HepG2 (cell line): ENCODE data around the gene C13orf46. TPM values are rescaled to one million over a fixed set of nuclear protein-coding genes. Genes with fewer than 3 reads are reported as not detected.

Experiments used
- ATAC-seq: fragments of 200-7000 bp; cut with Tn5 transposase; 3 replicates; pipeline ENCODE4 v1.9.1; 2020; ENCODE audit warnings: mild to moderate bottlenecking, moderate library complexity
- BruUV-seq: library from RNA; stranded (reverse); fragments of 400-500 nt; replicated peaks from 2 replicates; lab custom pipeline; 2021; lab: Mats Ljungman, UMichigan
- CTCF ChIA-PET: fragments of 300-600 bp; formaldehyde crosslinking; extraction: SDS; loops from one replicate; lab custom pipeline; 2021; ENCODE audit warnings: low total read pairs, inconsistent platforms, low intra/inter-chr PET ratio; lab: Yijun Ruan, JAX
- POLR2A ChIA-PET: fragments of 350-600 bp; sonication (Branson Sonifier 250); formaldehyde crosslinking; loops from one replicate; lab custom pipeline; 2020; ENCODE audit warnings: antibody characterized with exemption, inconsistent platforms; lab: Yijun Ruan, JAX
- DNase-seq: peaks from one replicate; pipeline ENCODE4 v3.0.0-alpha.2; 2015; ENCODE audit warnings: low spot score
- FAIRE-seq: peaks from 3 replicates; lab custom pipeline; 2011; peaks lifted over from hg19 to GRCh38; lab: Jason Lieb, UNC
- H2AFZ ChIP-seq: one replicate; pipeline ENCODE4 v1.6.1; 2011; ENCODE audit warnings: low read length, inconsistent platforms
- H3K27ac ChIP-seq: fragments of 300-600 bp; 3 replicates; pipeline ENCODE4 v1.8.0; 2011; ENCODE audit warnings: mixed run types, mild to moderate bottlenecking, mixed read lengths, low read length, inconsistent platforms; ENCODE audit not compliant: insufficient read depth; ENCODE audit errors: extremely low read length
- H3K27me3 ChIP-seq, 2 experiments: fragments of 200-600 bp in 1 of 2; 2 replicates in 1 of 2; 3 replicates in 1 of 2; pipeline versions ENCODE4 v1.6.0 to v1.8.0; 2011; ENCODE audit warnings: low read length in 2 of 2, mild to moderate bottlenecking in 2 of 2, moderate library complexity in 2 of 2, inconsistent platforms in 1 of 2; ENCODE audit not compliant: insufficient read depth in 2 of 2, control insufficient read depth in 1 of 2
- H3K36me3 ChIP-seq, 2 experiments: fragments of 200-600 bp in 1 of 2; replicated peaks in 1 of 2; 2 replicates in 1 of 2; 3 replicates in 1 of 2; pipeline versions ENCODE4 v1.5.1 to v1.8.0; 2011; ENCODE audit warnings: low read length in 2 of 2, inconsistent platforms in 1 of 2; ENCODE audit not compliant: insufficient read depth in 2 of 2, control insufficient read depth in 1 of 2
- H3K4me1 ChIP-seq: 2 replicates; pipeline ENCODE4 v1.5.1; 2012; ENCODE audit warnings: low read length, inconsistent platforms; ENCODE audit not compliant: insufficient read depth
- H3K4me2 ChIP-seq: 2 replicates; pipeline ENCODE4 v1.6.0; 2011; ENCODE audit warnings: low read depth, low read length, inconsistent platforms
- H3K4me3 ChIP-seq, 3 experiments: fragments of 200-600 bp in 1 of 3; sonication (generic), shearing (Covaris generic) in 1 of 3; replicated peaks in 1 of 3; 2 replicates each; pipeline ENCODE4 v1.5.1; 2011 to 2016; ENCODE audit warnings: low read length in 3 of 3, inconsistent platforms in 2 of 3, low read depth in 2 of 3, mild to moderate bottlenecking in 2 of 3, control low read depth in 1 of 3, mixed read lengths in 1 of 3; ENCODE audit not compliant: insufficient read depth in 1 of 3
- H3K79me2 ChIP-seq: one replicate; pipeline ENCODE4 v1.6.1; 2011; ENCODE audit warnings: low read length, inconsistent platforms; ENCODE audit not compliant: insufficient read depth
- H3K9ac ChIP-seq: 2 replicates; pipeline ENCODE4 v1.6.0; 2011; ENCODE audit warnings: mild to moderate bottlenecking, low read depth, low read length, inconsistent platforms; ENCODE audit not compliant: insufficient read depth
- H3K9me3 ChIP-seq: 2 replicates; pipeline ENCODE4 v1.5.1; 2012; ENCODE audit warnings: mild to moderate bottlenecking, low read length
- H4K20me1 ChIP-seq: 2 replicates; pipeline ENCODE4 v1.6.0; 2011; ENCODE audit warnings: inconsistent platforms, mild to moderate bottlenecking, low read length, moderate library complexity; ENCODE audit not compliant: insufficient read depth
- FOXO4 ChIP-seq: sonication (generic); formaldehyde crosslinking; conservative IDR thresholded peaks from 2 replicates; pipeline ENCODE4 v1.8.1; 2023; ENCODE audit warnings: missing genetic modification reagents
- HNF1B ChIP-seq: sonication (generic); formaldehyde crosslinking; IDR thresholded peaks from 2 replicates; pipeline ENCODE4 v1.5.1; 2020; ENCODE audit warnings: mild to moderate bottlenecking, moderate library complexity, missing genetic modification reagents
- LCORL ChIP-seq, 2 experiments: fragments of 450-650 bp in 1 of 2; sonication (generic) in 1 of 2; formaldehyde crosslinking in 1 of 2; IDR thresholded peaks; 2 replicates each; pipeline versions ENCODE4 v1.5.0 to v1.6.1; 2017 to 2020; ENCODE audit warnings: antibody characterized with exemption in 1 of 2, missing genetic modification reagents in 1 of 2
- RARG ChIP-seq: sonication (generic); formaldehyde crosslinking; IDR thresholded peaks from 2 replicates; pipeline ENCODE4 v1.4.0; 2020; ENCODE audit warnings: low read depth, mild to moderate bottlenecking, missing genetic modification reagents
- SNAPC4 ChIP-seq: sonication (generic); formaldehyde crosslinking; IDR thresholded peaks from 2 replicates; pipeline ENCODE4 v1.4.0; 2020; ENCODE audit warnings: mild to moderate bottlenecking, missing genetic modification reagents
- SNAPC5 ChIP-seq: sonication (generic); formaldehyde crosslinking; IDR thresholded peaks from 2 replicates; pipeline ENCODE4 v1.8.1; 2023; ENCODE audit warnings: mild to moderate bottlenecking, missing genetic modification reagents, borderline replicate concordance
- SP1 ChIP-seq, 2 experiments: fragments of 450-650 bp in 1 of 2; sonication (generic) in 1 of 2; formaldehyde crosslinking in 1 of 2; IDR thresholded peaks; 2 replicates each; pipeline versions ENCODE4 v1.4.0 to v1.6.1; 2016 to 2020; ENCODE audit warnings: missing genetic modification reagents in 1 of 2
- THAP9 ChIP-seq: sonication (generic); formaldehyde crosslinking; IDR thresholded peaks from 2 replicates; pipeline ENCODE4; 2020; ENCODE audit warnings: missing genetic modification reagents, mild to moderate bottlenecking, borderline replicate concordance
- ZNF597 ChIP-seq: sonication (generic); formaldehyde crosslinking; IDR thresholded peaks from 2 replicates; pipeline ENCODE4 v1.5.0; 2020; ENCODE audit warnings: missing genetic modification reagents
- ZNF891 ChIP-seq: sonication (generic); formaldehyde crosslinking; IDR thresholded peaks from 2 replicates; pipeline ENCODE4 v1.5.0; 2020; ENCODE audit warnings: mild to moderate bottlenecking, missing genetic modification reagents
- WGBS: methylation state at CpG from one replicate; pipeline ENCODE4 v1.1.6; 2017; ENCODE audit warnings: low lambda C conversion rate; 5-methylcytosine and 5-hydroxymethylcytosine counted together
- in situ Hi-C: cut with HindIII; loops from 2 replicates; pipeline ENCODE4 v1.10.0; 2017; ENCODE audit warnings: low pct_unique_long_range_greater_than_20kb; ENCODE audit not compliant: extremely low pct_ligation_motif_present
- intact Hi-C: fragments of 100-400 bp; cut with micrococcal nuclease; formaldehyde crosslinking; loops from one replicate; pipeline ENCODE4 v1.10.0; 2022; ENCODE audit not compliant: unreplicated experiment
- polyA plus RNA-seq, 8 experiments: library from polyadenylated mRNA; depleted of rRNA in 3 of 8; stranded (reverse) in 7 of 8; unstranded in 1 of 8; fragments of >200 nt; fragmentation: Illumina TruSeq in 4 of 8; extraction: Trizol in 4 of 8; gene quantifications; 2 replicates each; pipeline versions ENCODE4 v1.2.1 to v1.2.3, GENCODE V29; 2011 to 2016; ENCODE audit warnings: low read depth in 4 of 8, missing spikeins in 1 of 8, mixed read lengths in 1 of 8; ENCODE audit not compliant: insufficient read depth in 1 of 8
- total RNA-seq, 5 experiments: library from RNA; depleted of rRNA; stranded (reverse); fragments of >200 nt; fragmentation: Illumina TruSeq; extraction: Trizol; gene quantifications; 2 replicates each; pipeline ENCODE4 v1.2.3, GENCODE V29; 2016; ENCODE audit warnings: low read depth in 1 of 5

C13orf46 gene
- total and polyA plus RNA-seq, 2 of the 13 experiments (the other 11 are each of a cell fraction or from before 2014, with no cell fraction given) = 0.01 TPM; not detected in 1

GRCh38 chr13:113955235-113955634 is 18.6 kb downstream of the C13orf46 start:
- POLR2A ChIA-PET = no interaction called here
- no peak for FAIRE-seq
- ATAC-seq = no peak
- TF ChIP-seq SNAPC4 (CRISPR knock-in tag) (no peak), ZNF891 (CRISPR knock-in tag) (no peak), LCORL (IDR thresholded peaks at IDR 0.05) (no peak), LCORL (CRISPR knock-in tag; IDR thresholded peaks at IDR 0.05) (no peak), FOXO4 (no peak), ZNF597 (CRISPR knock-in tag) (no peak), SNAPC5 (no peak), SP1 (IDR thresholded peaks at IDR 0.05) (no peak), SP1 (CRISPR knock-in tag; IDR thresholded peaks at IDR 0.05) (no peak), RARG (no peak), THAP9 (CRISPR knock-in tag) (no peak), HNF1B (no peak)

More at GRCh38 chr13:113955235-113955634, 18.6 kb downstream of the C13orf46 start:
- Histone ChIP-seq H3K36me3 (no peaks in the 10 kb centered on the region), H3K27me3 (peaks cover 3 to 13% of the 10 kb centered on the region in 2 experiments; a peak in 3 of 5 replicates), H3K27ac (no peak overlapping the region), H3K4me1 (peaks cover 5% of the 10 kb centered on the region; the same call in 1 of the 2 replicates), H3K4me2 (no peak overlapping the region), H2AFZ (no peak overlapping the region), H3K4me3 (no peak overlapping the region), H3K9ac (no peak overlapping the region), H3K9me3 (peaks cover 18% of the 10 kb centered on the region), H3K79me2 (no peaks in the 10 kb centered on the region), H4K20me1 (no peaks in the 10 kb centered on the region)
- CTCF ChIA-PET = no interaction called here
- in situ Hi-C loops (no loop called here), intact Hi-C loops (no loop called here)
- 54% methylated on average over 28 of the region's 29 CpGs for WGBS
- BruUV-seq = no TSS peak
- no peak for DNase-seq
